K562 (cell line): ENCODE measurements around the gene LTBP4. TPM values are rescaled to one million over a fixed set of nuclear protein-coding genes. Genes with fewer than 3 reads are reported as not detected.

ENCODE experiments used
- AFF4 ChIP-seq: sonication (generic); formaldehyde crosslinking; IDR thresholded peaks from 2 replicates; pipeline ENCODE4 v1.8.0; 2023; ENCODE audit warnings: mild to moderate bottlenecking, missing genetic modification reagents
- ATF7 ChIP-seq: fragments of 450-650 bp; IDR thresholded peaks from 2 replicates; pipeline ENCODE4 v1.7.1; 2014; ENCODE audit warnings: mild to moderate bottlenecking, moderate library complexity
- BRF2 ChIP-seq: IDR thresholded peaks from 3 replicates; pipeline ENCODE4 v1.6.1; 2011; ENCODE audit warnings: borderline replicate concordance, mild to moderate bottlenecking; ENCODE audit not compliant: insufficient read length, insufficient read depth
- CC2D1A ChIP-seq: fragments of 450-650 bp; IDR thresholded peaks from 2 replicates; pipeline ENCODE4 v1.6.1; 2017; ENCODE audit warnings: mild to moderate bottlenecking
- DDX20 ChIP-seq: fragments of 450-650 bp; IDR thresholded peaks from 2 replicates; pipeline ENCODE4 v1.6.1; 2016; ENCODE audit warnings: missing genetic modification characterization, low read depth, mild to moderate bottlenecking, missing compliant biosample characterization, moderate library complexity
- HDAC1 ChIP-seq, 2 experiments: fragments of 450-650 bp; IDR thresholded peaks; 2 replicates each; pipeline ENCODE4 v1.6.1; 2016 to 2017; ENCODE audit warnings: inconsistent platforms in 1 of 2, mild to moderate bottlenecking in 1 of 2, moderate library complexity in 1 of 2
- NBN ChIP-seq: fragments of 450-650 bp; IDR thresholded peaks from 2 replicates; pipeline ENCODE4 v1.6.1; 2016; ENCODE audit warnings: low read depth, mild to moderate bottlenecking
- PKNOX1 ChIP-seq: fragments of 450-650 bp; IDR thresholded peaks from 2 replicates; pipeline ENCODE4 v1.6.1; 2016
- SAP30 ChIP-seq: fragments of 200-600 bp; sonication (generic); IDR thresholded peaks from 2 replicates; pipeline ENCODE4 v1.6.1; 2012; ENCODE audit warnings: borderline replicate concordance, low read depth, mild to moderate bottlenecking, moderate library complexity, low read length, control low read depth, inconsistent platforms; ENCODE audit not compliant: insufficient read depth, poor library complexity, severe bottlenecking
- TBP ChIP-seq: optimal IDR thresholded peaks from 2 replicates; pipeline ENCODE3; 2011; ENCODE audit warnings: low read depth, low read length, improper control_type of control experiment
- UBTF ChIP-seq, 2 experiments: IDR thresholded peaks; 2 replicates each; pipeline ENCODE4 v1.6.1; 2012; ENCODE audit warnings: improper control_type of control experiment in 2 of 2, low read depth in 2 of 2, low read length in 2 of 2, borderline replicate concordance in 1 of 2
- ZBTB2 ChIP-seq: fragments of 450-650 bp; IDR thresholded peaks from 2 replicates; pipeline ENCODE4 v1.6.1; 2016; ENCODE audit warnings: antibody characterized with exemption
- ZNF263 ChIP-seq: sonication (generic); formaldehyde crosslinking; IDR thresholded peaks from 2 replicates; pipeline ENCODE4 v1.8.0; 2022; ENCODE audit warnings: mild to moderate bottlenecking, missing genetic modification reagents, borderline replicate concordance
- polyA plus RNA-seq, 8 experiments: library from polyadenylated mRNA; depleted of rRNA in 4 of 8; stranded (reverse) in 5 of 8; unstranded in 3 of 8; fragments of >200 nt; fragmentation: Nextera tagmentation in 2 of 8; fragmentation: Illumina TruSeq in 1 of 8; extraction: Ambion mirVana in 2 of 8; extraction: Trizol in 1 of 8; gene quantifications; 2 replicates each; pipeline versions ENCODE4 v1.2.1 to v1.2.3, GENCODE V29; 2011 to 2014; ENCODE audit warnings: inconsistent platforms in 1 of 8, missing spikeins in 1 of 8
- total RNA-seq, 7 experiments: library from RNA; depleted of rRNA in 6 of 7; stranded (reverse); fragments of >200 nt in 6 of 7; fragmentation: Illumina TruSeq in 2 of 7; extraction: Trizol in 2 of 7; gene quantifications; 2 replicates each; pipeline versions ENCODE4 v1.2.1 to v1.2.3, GENCODE V29; 2011 to 2021; ENCODE audit warnings: low replicate concordance in 1 of 7

The LTBP4 gene
- total and polyA plus RNA-seq, 9 of the 15 experiments (the other 6 are each of a cell fraction or from before 2014, with no cell fraction given), result 0.35 to 160 (median 31.6) TPM

GRCh38 chr19:40603389-40604170, 2.4 kb downstream of the LTBP4 start (continued):
- peak; percentile 52; the same call in 1 of the 2 replicates for TF ChIP-seq AFF4 (CRISPR knock-in tag)
- TF ChIP-seq NBN, result peak; percentile 21; the same call in 1 of the 2 replicates
- peak; percentile 28 for TF ChIP-seq TBP
- TF ChIP-seq ZBTB2, result peak; percentile 26; the same call in 1 of the 2 replicates
- TF ChIP-seq DDX20 (tag), result no peak
- TF ChIP-seq SAP30, result peak; percentile 91
- TF ChIP-seq HDAC1 (IDR thresholded peaks at IDR 0.05), result peak; percentile 89 to 96
- no peak for TF ChIP-seq BRF2
- TF ChIP-seq PKNOX1, result 0 out of 2 replicates have a peak, but pooled peaks have one; percentile 26
- TF ChIP-seq ATF7, result peak; percentile 67; the same call in 1 of the 2 replicates
- 0 out of 4 replicates have a peak, but pooled peaks of 1 of the 2 experiments have one; percentile 44 for TF ChIP-seq UBTF (IDR thresholded peaks at IDR 0.05; ENCODE audit: borderline replicate concordance in 1 of 2, low read depth in 2 of 2, low read length in 2 of 2)
- TF ChIP-seq CC2D1A, result 0 out of 2 replicates have a peak, but pooled peaks have one; percentile 37
- TF ChIP-seq ZNF263 (CRISPR knock-in tag), result peak; percentile 69
